Suppressor macrophage treated with lipopolysaccharide for 4 hours (primary cell): ENCODE measurements around the gene OXCT1.
"Not testable (repeated sequence)": the region's sequence is repeated elsewhere in the genome, so short reads cannot be mapped to it uniquely, and the experiment has no call there.

Experiments used
- DNase-seq: peaks from one replicate; pipeline ENCODE4 v3.0.0-alpha.2; 2020

The OXCT1 gene

DNA sequence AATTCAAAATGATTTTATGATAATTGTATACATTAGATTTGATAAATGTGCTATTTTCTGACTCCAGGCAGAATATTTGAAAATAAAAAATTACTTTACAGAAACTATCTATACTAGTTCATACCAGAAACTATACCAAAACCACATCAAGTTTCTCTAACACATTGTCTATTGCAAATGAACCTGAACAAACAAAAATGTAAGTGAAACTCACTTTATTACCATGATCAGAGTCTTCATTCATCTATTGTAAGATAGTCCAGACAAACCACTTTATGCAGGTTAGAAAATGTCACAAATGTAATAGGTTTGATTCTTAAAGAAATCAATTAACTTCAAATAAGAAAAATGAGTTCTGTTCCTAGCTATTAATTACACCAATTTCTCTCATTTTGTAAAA, 99.4 kb downstream of the OXCT1 start:
- no peak for DNase-seq

DNA sequence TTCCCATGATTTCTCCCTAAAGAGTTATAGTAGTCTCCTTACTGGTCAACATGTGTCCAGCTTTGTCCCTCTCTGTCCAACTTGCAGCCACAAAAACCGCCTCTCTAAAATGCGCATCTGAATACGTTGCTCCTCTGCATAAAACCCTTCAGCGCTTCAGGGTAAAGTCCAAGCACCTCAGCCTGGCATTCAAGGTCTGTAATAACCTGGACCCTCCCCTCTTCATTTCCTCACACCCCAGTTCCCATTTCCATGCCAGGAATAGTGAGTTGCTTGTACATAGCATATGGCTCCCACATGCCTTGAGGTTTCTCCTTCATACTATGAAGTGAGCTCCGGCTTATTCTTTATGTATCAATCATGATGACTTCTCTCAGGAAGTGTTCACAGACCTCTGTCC, 101.5 kb downstream of the OXCT1 start:
- DNase-seq, result no peak

DNA sequence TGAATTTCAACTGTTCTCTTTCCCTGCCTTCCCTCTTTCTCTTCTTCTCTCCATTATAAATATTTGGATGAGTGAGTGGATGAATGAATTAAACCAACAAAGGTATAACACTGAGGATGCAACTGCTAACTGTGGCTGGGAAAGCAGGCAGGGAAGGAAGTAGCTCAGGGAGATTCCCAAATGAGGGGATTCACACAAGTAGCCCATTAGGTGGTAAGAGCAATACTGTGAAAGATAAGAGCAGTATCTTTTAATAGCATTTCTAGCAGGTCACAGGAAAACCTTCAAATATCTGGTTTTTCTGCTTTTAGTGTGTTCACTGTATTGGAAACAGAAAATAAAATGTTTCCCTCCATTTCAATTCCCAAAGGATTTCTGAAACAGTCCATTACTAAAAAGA, 105.6 kb downstream of the OXCT1 start:
- DNase-seq, result no peak

DNA sequence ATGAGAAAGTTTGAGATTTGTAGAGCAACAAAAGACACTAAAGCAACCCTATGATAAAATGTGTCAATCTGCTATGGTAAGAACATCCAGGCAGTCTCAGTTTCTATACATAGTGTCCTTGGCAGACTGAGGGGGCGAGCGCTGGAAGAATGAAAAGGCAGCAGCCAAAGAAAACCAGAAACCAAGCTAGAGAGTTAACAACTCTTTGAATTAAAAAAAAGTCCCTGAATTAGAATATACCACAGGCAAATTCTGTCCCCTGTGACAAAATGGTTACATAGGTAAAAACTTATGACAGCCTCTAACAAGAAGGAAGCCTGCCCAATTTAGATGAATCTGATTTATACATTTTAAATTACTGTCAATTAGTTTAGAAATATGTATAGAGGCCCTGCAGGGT, 106.7 kb downstream of the OXCT1 start:
- DNase-seq, result no peak

DNA sequence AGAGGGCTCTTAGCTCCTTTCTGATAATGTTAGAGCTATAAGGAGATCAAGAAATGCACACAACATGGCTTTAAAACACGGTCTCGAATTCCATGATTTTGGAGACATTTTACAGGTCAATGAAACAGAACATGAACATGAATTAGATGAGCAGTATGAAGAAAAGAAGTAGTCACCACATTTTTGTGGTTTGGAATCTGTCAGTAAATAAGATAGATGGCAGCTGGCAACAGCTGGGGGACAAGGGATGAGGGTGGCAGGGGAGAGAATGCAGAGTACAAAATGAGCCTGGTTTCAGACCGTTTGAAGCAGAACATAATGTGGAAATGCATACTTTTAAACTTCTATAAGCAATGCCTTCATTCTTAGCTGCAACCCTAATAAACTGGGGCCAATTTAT, 107.1 kb downstream of the OXCT1 start:
- DNase-seq, result no peak

DNA sequence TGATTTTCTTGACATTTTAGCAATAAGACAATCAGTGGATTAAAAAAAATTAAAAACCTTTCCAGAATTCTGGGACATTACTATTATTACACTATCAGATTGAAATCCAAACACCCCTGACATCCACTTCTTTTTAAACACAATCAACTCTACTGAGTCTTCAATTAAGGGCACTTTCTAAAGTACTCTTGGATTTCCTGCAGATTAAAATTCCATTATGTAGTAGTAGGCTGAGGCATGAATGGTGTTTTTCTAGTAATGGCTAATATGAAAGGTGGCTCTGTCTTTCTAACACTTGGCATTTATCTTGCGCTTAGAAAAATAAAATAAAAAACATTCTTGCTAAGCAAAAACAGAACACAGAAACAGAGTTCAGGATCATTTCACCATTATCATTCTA, 107.8 kb downstream of the OXCT1 start:
- no peak for DNase-seq

DNA sequence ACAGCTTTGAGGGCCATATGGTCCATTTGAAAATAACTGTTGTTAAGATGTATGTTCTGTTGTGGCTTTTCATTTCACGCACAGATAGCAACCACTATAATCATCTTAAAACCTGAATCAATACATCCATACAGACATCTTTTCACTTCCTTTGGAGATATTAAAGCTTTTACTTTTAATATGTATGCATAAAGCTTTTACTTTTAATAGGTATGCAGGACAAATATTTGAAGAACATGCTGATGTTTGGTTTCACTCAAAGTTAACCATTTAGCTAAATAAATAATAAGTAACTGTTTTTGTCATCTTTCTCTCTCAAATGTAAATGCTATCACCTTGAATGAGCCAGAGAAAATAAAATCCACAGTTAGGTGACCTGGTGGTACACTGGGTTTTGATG, 108.6 kb downstream of the OXCT1 start:
- no peak for DNase-seq

DNA sequence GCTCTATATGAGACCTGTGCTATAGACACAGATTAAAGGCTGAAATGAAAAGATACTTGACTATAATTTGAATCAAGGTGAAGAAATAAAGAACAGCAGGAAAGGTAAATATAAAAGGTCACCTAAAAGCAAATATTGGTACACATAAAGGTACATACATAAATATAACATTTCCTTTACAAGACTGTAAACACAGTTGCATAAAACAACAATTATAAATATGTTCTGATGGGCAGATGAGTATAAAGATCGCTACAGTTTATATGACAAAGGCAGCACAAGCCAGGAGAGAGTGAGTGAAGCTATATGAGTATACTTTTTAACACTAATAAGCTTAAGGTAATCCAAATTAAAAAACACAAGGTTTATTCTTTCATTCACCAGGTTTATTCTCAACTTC, 114.5 kb downstream of the OXCT1 start:
- DNase-seq, result no peak

DNA sequence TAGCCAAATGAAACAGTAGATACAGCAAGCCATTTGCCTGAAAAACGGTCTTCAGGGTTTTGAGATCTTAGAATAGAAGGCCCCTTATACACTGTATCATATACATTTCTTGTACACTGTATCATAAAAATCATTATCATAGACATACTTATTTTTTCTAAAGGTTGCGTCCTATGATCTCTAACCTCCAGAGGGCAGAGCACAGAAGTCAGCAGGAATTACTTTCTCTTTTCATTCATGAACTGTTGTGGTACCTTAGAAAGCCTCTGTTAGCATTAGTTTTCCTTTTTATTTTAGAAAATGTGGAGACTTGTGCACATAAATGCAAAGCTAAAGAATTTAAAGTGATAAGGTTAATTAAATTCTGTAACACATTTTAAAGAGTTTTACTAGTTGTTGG, 115.4 kb downstream of the OXCT1 start:
- peak; percentile 19 for DNase-seq

DNA sequence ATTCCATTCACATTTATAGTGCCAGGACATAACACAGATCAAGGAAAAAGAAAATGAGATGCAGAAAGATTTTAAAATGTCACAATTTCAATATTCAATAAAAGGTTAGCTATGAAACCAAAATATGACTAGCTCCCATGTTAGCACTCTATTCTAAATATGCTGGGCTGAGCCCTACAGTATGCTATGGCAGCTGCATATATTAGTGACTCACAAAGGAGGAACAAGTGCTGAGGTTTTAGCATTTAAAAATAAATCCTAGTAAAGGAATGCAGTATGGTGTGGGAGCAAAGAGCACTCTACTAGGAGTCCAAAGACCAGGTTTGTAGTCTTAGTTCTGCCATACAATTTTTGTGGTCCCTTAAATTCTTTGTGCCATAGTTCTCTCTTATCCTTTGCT, 118.4 kb downstream of the OXCT1 start:
- DNase-seq, result no peak

DNA sequence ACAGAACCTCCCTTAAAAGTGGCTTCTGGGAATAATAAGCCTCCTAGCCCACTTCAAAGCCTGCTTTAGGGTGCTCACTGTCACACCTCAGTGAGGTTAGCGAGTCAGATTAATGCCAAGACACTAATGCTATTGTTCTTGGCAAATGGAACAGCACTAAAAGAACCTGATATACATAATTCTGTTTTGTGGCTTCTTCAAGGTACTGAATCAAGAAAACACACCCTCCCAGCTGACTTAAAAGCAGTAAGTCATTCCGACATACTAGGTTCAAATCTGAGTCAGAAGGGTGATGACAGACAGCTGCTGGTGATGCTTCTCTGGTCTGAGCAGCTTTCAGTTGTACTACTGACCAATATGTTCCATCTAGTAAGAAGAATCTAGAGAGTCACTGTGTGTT, 121.6 kb downstream of the OXCT1 start:
- DNase-seq, result no peak

DNA sequence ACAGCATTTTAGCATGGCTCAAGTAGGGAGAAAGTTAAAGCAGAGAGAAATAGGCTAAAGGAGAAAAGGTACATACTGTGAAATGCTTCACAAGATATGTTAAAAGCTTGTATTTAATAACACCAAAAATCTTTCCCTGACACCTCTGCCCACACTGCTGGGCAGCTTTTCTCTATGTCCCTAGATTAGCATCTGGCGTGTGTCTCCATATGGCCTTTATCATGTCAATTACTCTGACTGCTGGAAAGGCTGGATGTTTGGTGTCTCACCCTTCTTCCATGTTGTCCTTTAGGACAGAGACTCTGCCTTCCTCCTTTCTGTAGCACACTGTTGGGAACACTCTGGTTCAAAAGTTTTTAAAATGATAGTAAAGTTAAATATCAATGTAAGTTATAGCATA, 122.5 kb downstream of the OXCT1 start:
- no peak for DNase-seq

DNA sequence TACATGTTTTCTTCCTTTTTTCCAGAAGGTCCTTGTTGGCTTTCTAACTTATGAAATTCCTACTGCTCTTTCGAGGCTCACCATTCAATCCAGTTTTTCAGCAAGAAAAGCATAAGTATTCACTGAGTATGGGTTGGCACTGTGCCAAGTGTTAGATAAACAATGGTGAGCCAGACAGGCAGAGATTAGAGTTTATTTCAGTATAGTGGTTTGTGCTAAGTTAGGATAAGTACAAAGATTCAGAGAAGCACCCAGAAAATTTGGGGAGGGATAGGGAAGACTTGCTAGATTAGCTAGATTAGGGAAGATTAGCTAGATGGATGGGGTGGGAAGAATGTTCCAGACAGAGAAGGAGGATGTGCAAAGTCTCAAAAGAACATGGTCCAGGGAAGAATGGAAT, 122.9 kb downstream of the OXCT1 start:
- no peak for DNase-seq

DNA sequence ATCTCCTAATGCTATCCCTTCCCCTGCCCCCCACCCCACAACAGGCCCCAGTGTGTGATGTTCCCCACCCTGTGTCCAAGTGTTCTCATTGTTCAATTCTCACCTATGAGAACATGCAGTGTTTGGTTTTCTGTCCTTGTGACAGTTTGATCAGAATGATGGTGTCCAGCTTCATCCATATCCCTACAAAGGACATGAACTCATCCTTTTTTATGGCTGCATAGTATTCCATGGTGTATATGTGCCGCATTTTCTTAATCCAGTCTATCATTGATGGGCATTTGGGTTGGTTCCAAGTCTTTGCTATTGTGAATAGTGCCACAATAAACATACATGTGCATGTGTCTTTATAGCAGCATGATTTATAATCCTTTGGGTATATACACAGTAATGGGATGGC, 127.6 kb downstream of the OXCT1 start:
- not testable (repeated sequence) for DNase-seq

DNA sequence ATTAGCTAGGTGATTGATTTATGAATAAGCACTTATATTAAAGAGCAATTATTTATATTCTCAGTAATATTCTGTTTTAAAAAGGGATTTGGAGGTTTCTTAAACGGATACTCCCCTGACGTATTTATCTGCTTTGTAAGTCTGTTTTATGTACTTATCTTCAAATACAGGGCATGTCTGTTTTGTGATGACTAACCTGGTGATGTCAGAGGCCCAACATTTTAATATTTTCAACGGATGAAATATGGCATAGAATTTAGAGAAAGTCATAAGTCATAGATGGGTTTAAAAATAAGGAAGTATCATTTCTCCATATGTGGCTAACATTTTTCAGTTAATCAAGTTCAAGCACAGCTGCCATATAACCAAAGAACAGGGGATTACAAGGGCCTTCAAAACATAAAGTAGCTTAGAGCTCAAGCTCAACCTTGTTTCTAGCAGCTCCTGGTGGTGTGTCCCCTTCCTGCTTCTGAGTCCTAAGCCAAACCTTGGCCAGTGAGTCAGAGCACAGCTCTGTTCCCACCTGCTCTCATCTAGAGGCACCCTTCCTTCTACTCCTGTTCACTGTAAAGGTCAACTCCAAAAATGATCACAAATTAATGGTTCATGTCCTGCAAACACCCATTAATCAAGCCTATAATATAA, 131.4 kb downstream of the OXCT1 start:
- no peak for DNase-seq

DNA sequence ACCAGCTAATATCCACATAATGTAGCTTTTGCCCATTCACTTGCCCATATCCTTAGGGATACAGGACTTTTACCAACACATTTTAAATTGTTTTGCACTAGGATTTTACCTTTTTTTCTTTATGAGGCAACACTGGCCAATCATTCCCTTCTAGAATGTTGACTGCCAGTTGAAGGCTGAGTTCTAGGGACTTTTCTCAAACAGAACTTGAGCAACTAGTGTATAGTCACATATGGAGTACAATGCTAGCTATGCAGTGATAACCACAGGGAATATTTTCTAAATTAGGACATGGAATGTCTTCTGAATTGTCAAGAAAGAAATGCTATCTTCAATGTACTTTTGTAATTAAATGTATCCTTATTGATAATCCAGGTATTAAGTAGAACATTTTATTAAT, 133.6 kb downstream of the OXCT1 start:
- no peak for DNase-seq

DNA sequence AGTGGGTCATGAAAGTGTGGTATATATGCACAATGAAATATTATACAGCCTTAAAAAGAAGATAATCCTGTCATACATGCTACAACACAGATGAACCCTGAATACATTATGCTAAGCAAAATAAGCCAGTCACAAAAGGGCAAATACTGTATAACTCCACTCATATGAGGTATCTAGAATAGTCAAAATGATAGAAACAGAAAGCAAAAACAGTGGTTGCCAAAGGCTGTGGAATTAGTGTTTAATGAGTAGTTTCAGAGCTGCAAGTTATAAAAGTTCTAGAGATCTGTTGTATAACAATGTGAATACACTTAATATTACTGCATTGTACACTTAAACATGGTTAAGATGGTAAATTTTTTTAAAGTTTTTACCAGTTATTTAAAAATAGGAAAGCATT, 135.0 kb downstream of the OXCT1 start:
- no peak for DNase-seq

DNA sequence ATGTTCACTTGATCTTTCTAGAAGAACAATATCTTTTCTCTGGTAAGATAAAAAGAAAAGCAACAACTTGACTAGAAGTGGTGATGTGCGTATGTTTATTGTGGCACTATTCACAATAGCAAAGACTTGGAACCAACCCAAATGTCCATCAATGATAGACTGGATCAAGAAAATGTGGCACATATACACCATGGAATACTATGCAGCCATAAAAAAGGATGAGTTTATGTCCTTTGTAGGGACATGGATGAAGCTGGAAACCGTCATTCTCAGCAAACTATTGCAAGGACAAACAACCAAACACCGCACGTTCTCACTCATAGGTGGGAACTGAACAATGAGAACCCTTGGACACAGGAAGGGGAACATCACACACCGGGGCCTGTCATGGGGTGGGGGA, 140.8 kb downstream of the OXCT1 start:
- not testable (repeated sequence) for DNase-seq

DNA sequence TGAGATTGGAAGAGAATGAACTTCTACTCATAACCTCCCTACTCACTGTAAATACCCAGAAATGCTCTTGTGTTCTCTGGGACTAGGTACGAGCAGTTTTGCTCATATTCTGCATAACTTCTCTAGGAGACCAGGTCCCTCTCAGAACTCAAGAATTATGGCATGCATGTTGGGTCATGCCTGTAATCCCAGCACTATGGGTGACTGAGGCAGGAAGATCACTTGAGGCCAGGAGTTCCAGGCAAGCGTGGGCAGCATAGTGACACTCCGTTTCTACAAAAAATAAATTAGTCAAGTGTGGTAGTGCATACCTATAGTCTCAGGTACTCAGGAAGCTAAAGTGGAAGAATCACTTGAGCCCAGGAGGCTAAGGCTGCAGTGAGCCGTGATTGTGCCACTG, 141.9 kb downstream of the OXCT1 start:
- DNase-seq, result no peak

DNA sequence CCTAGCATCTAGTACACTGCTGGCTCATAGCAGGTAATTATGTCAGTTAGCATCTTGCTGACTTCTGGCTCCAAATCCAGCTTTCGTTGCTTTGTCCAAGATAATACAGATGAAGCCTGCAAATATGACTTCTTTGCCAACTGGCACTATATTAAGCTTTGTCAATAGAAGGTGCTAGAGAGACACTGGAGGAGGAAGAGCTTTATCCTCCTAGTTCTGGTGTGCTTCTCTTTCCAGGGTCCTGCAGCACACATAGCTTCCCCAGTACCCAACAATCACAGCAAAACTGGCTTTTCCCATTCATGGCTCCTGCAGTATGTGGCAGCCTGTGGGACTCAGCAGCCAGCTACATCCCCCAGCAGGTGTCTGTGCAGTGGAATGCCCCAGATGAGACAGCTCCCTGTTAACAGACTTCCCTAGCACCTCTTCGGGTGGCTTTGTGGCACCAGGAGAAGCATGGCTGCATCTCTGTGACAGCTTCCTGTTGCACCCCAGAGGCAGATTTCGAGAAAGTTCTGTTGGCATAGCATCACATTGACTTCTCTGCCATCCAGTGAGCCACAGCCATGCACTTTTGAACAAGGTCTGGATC, 147.8 kb downstream of the OXCT1 start:
- no peak for DNase-seq

DNA sequence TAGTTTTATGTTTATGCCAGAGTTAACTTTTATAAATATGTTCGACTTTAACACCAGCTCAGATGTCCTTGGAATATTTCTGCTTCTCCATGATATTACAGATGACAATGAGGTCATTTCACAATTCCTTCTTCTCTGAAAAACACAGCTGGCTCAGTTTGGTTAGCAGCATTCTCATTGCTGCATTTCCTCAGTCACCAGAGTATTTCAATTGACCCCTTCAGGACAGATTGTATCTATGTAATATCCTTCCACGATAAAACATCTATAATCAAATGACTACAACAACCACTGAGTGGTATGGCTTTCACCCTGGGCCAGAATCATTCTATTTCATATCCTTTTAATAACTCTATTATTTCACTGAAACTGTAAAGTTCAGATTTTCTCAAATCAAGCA, 148.7 kb downstream of the OXCT1 start:
- DNase-seq, result no peak

DNA sequence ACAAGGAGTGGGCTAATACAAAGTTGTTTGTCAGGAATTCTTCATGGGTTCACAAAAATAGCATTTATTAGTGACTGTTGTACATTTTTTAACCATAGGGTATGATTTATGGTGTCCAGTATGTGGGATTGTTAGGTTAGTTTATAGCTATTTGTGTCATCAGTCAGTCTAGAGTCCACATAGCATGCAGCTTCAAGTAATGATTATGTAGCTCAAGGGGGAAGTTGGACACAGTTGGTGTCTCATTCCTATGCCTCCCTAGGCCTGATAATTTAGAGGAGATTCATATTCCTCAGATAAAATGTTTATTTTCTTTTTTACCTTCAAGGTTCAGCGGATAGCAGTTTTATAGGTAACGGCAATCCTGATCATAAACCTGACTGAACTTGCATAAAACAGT, 153.8 kb downstream of the OXCT1 start:
- DNase-seq, result no peak

DNA sequence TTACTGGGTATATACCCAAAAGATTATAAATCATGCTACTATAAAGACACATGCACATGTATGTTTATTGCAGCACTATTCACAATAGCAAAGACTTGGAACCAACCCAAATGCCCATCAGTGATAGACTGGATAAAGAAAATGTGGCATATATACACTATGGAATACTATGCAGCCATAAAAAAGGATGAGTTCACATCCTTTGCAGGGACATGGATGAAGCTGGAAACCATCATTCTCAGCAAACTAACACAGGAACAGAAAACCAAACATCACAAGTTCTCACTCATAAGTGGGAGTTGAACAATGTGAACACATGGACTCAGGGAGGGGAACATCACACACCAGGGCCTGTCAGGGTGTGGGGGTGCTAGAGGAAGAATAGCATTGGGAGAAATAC, 155.8 kb downstream of the OXCT1 start:
- not testable (repeated sequence) for DNase-seq

DNA sequence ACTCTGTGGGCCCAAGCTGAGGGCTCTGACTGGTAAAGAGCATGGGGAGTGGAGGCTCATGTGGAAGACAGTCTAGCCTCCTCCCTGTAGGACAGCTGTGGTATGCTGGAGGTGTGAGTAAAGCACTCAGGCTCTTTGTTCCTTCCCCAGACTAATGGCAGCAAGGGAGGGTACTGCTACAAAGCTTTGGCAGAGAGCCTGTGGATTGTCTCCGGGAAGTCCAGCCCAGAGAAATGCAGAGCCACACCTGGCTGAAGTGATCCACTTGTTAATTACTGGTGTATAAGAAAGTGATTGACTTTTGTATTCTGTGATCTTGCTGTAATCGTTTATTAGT, 161.7 kb downstream of the OXCT1 start:
- DNase-seq, result no peak

DNA sequence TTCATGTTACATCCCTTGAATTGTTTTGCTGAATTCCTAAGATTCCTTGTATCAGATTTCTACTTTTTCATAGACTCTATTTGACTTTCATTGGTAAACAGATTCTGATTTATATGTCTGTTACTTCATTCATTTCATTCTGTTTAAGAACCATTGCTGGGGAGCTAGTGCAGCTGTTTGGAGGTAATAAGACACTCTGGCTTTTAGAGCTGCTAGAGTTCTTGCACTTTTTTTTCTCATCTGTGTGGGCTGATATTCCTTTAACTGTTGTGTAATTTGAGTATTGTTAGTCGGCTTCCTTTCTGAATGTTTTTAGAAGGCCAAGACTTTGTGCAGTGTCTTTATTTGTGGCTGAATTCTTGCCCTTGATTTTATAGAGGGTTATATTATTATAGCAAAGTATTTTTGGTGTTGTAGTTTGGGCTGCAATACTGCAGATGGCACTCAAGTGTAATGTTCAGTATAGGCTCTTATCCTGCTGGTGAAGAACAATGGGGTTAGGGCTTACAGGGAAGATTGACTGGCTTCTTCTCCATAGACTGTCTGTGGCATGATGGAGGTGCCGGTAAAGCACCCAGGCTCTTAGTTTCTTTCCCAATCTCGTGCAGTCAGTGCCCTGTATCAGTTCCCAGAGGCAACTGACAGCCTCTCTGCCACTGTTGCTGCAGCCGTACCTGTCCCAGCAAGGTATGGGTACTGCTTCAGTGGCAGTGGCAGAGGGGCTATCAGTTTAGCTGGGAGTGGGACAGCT, 162.2 kb downstream of the OXCT1 start:
- DNase-seq, result no peak
